K562 (cell line): ENCODE results near the gene METTL14. TPM values are rescaled to one million over a fixed set of nuclear protein-coding genes. Genes with fewer than 3 reads are reported as not detected.

Experiments used
- ATAC-seq: fragments of 200-7000 bp; cut with Tn5 transposase; 3 replicates; pipeline ENCODE4 v1.9.1; 2020; ENCODE audit warnings: moderate library complexity
- BruUV-seq: library from RNA; stranded (reverse); fragments of 400-500 nt; replicated peaks from 2 replicates; lab custom pipeline; 2021; lab: Mats Ljungman, UMichigan
- CTCF ChIA-PET: fragments of 300-600 bp; formaldehyde crosslinking; extraction: SDS; loops from one replicate; lab custom pipeline; 2021; ENCODE audit warnings: low intra/inter-chr PET ratio; lab: Yijun Ruan, JAX
- POLR2A ChIA-PET: fragments of 300-600, 350-650 bp; sonication (Branson Sonifier 250); formaldehyde crosslinking; extraction: SDS; loops from one replicate; lab custom pipeline; 2021; ENCODE audit warnings: antibody characterized with exemption, inconsistent platforms; lab: Yijun Ruan, JAX
- DNase-seq, 4 experiments: peaks; one replicate each; pipeline versions ENCODE4 v3.0.0 to v3.0.0-alpha.2; 2011 to 2018; ENCODE audit warnings: low spot score in 3 of 4, mixed read lengths in 3 of 4; ENCODE audit errors: extremely low read depth in 1 of 4
- FAIRE-seq: peaks from 2 replicates; lab custom pipeline; 2011; peaks lifted over from hg19 to GRCh38; lab: Jason Lieb, UNC
- H2AFZ ChIP-seq: 2 replicates; pipeline ENCODE4 v1.6.0; 2011; ENCODE audit warnings: low read depth, low read length, control low read depth, inconsistent platforms
- H3K27ac ChIP-seq: fragments of 200-600 bp; 3 replicates; pipeline ENCODE4 v1.8.0; 2011; ENCODE audit warnings: low read depth, mild to moderate bottlenecking, control low read depth, inconsistent platforms, low read length, moderate library complexity, mixed read lengths; ENCODE audit errors: extremely low read depth
- H3K27me3 ChIP-seq, 2 experiments: fragments of 300-600 bp in 1 of 2; 2 replicates in 1 of 2; 3 replicates in 1 of 2; pipeline versions ENCODE4 v1.6.0 to v1.8.0; 2011; ENCODE audit warnings: inconsistent platforms in 2 of 2, low read length in 2 of 2, mild to moderate bottlenecking in 1 of 2, mixed read lengths in 1 of 2, moderate library complexity in 1 of 2; ENCODE audit not compliant: control insufficient read depth in 2 of 2, insufficient read depth in 2 of 2
- H3K36me3 ChIP-seq: fragments of 300-600 bp; 3 replicates; pipeline ENCODE4 v1.8.0; 2011; ENCODE audit warnings: mild to moderate bottlenecking, low read length, inconsistent platforms; ENCODE audit not compliant: control insufficient read depth, insufficient read depth
- H3K4me1 ChIP-seq, 2 experiments: fragments of 200-600 bp in 1 of 2; replicated peaks in 1 of 2; 2 replicates in 1 of 2; 3 replicates in 1 of 2; pipeline versions ENCODE4 v1.5.1 to v1.8.0; 2011; ENCODE audit warnings: inconsistent platforms in 2 of 2, low read length in 2 of 2, mild to moderate bottlenecking in 1 of 2, mixed read lengths in 1 of 2, moderate library complexity in 1 of 2; ENCODE audit not compliant: control insufficient read depth in 2 of 2, insufficient read depth in 2 of 2
- H3K4me2 ChIP-seq: 2 replicates; pipeline ENCODE4 v1.6.1; 2011; ENCODE audit warnings: low read length, control low read depth, inconsistent platforms, mixed read lengths; ENCODE audit not compliant: insufficient read depth
- H3K4me3 ChIP-seq: fragments of 200-600 bp; sonication (generic), shearing (Covaris generic); 2 replicates; pipeline ENCODE4 v1.5.1; 2016; ENCODE audit warnings: control low read depth, inconsistent platforms
- H3K79me2 ChIP-seq: fragments of 200-600 bp; 3 replicates; pipeline ENCODE4 v1.8.0; 2011; ENCODE audit warnings: low read length, inconsistent platforms; ENCODE audit not compliant: control insufficient read depth, insufficient read depth
- H3K9ac ChIP-seq, 2 experiments: 2 replicates each; pipeline versions ENCODE4 v1.6.0 to v1.6.1; 2011; ENCODE audit warnings: low read depth in 2 of 2, low read length in 2 of 2, control low read depth in 1 of 2, inconsistent platforms in 1 of 2, mild to moderate bottlenecking in 1 of 2, mixed read lengths in 1 of 2; ENCODE audit not compliant: insufficient read depth in 1 of 2
- H3K9me1 ChIP-seq: one replicate; pipeline ENCODE4 v1.6.0; 2011; ENCODE audit warnings: inconsistent platforms, mild to moderate bottlenecking, low read length, moderate library complexity; ENCODE audit not compliant: control insufficient read depth, insufficient read depth
- H3K9me3 ChIP-seq: replicated peaks from 2 replicates; pipeline ENCODE4 v1.5.1; 2011; ENCODE audit warnings: low read depth, low read length, inconsistent platforms; ENCODE audit not compliant: control insufficient read depth, insufficient read depth
- H4K20me1 ChIP-seq: replicated peaks from 2 replicates; pipeline ENCODE4 v1.6.1; 2011; ENCODE audit warnings: low read length, inconsistent platforms, mixed read lengths; ENCODE audit not compliant: control insufficient read depth, insufficient read depth
- MITF ChIP-seq: IDR thresholded peaks from 2 replicates; pipeline ENCODE4 v1.6.1; 2014; ENCODE audit warnings: antibody characterized with exemption
- NR2C1 ChIP-seq, 2 experiments: fragments of 450-650 bp; IDR thresholded peaks; 2 replicates each; pipeline ENCODE4 v1.6.1; 2017; ENCODE audit warnings: mild to moderate bottlenecking in 2 of 2, antibody characterized with exemption in 1 of 2, inconsistent platforms in 1 of 2, missing compliant biosample characterization in 1 of 2, missing genetic modification characterization in 1 of 2
- ZNF121 ChIP-seq: sonication (generic); formaldehyde crosslinking; conservative IDR thresholded peaks from 2 replicates; pipeline ENCODE4 v1.8.0; 2022; ENCODE audit warnings: missing genetic modification reagents
- ZNF263 ChIP-seq: sonication (generic); formaldehyde crosslinking; IDR thresholded peaks from 2 replicates; pipeline ENCODE4 v1.8.0; 2022; ENCODE audit warnings: mild to moderate bottlenecking, missing genetic modification reagents, borderline replicate concordance
- ZNF766 ChIP-seq: fragments of 200-800 bp; sonication (Bioruptor generic); conservative IDR thresholded peaks from 2 replicates; pipeline ENCODE4 v1.6.1; 2016; ENCODE audit warnings: missing genetic modification characterization, missing compliant biosample characterization
- WGBS: fragments of 100-300 bp; shearing (Covaris generic); methylation state at CpG from one replicate; pipeline ENCODE4 v1.1.6; 2016; ENCODE audit warnings: low coverage, mixed read lengths; ENCODE audit not compliant: insufficient coverage; ENCODE audit errors: missing lambda C conversion rate; 5-methylcytosine and 5-hydroxymethylcytosine counted together
- in situ Hi-C: fragments of 300-500 bp; cut with MboI; formaldehyde crosslinking; loops from 4 replicates; pipeline ENCODE4 v1.15.0; 2018; ENCODE audit warnings: inconsistent platforms, mixed read lengths
- intact Hi-C: fragments of 100-400 bp; cut with micrococcal nuclease; formaldehyde crosslinking; loops from 2 replicates; pipeline ENCODE4 v1.14.2; 2022
- polyA plus RNA-seq, 8 experiments: library from polyadenylated mRNA; depleted of rRNA in 4 of 8; stranded (reverse) in 5 of 8; unstranded in 3 of 8; fragments of >200 nt; fragmentation: Nextera tagmentation in 2 of 8; fragmentation: Illumina TruSeq in 1 of 8; extraction: Ambion mirVana in 2 of 8; extraction: Trizol in 1 of 8; gene quantifications; 2 replicates each; pipeline versions ENCODE4 v1.2.1 to v1.2.3, GENCODE V29; 2011 to 2014; ENCODE audit warnings: inconsistent platforms in 1 of 8, missing spikeins in 1 of 8
- total RNA-seq, 7 experiments: library from RNA; depleted of rRNA in 6 of 7; stranded (reverse); fragments of >200 nt in 6 of 7; fragmentation: Illumina TruSeq in 2 of 7; extraction: Trizol in 2 of 7; gene quantifications; 2 replicates each; pipeline versions ENCODE4 v1.2.1 to v1.2.3, GENCODE V29; 2011 to 2021; ENCODE audit warnings: low replicate concordance in 1 of 7
- TF ChIP-seq, protein P1 (sequence below): fragments of 450-650 bp; IDR thresholded peaks from 2 replicates; pipeline ENCODE4 v1.6.1; 2018; ENCODE audit warnings: mild to moderate bottlenecking, low read depth; ENCODE audit not compliant: partially characterized antibody
- TF ChIP-seq, protein P2 (sequence below): fragments of 450-650 bp; IDR thresholded peaks from 2 replicates; pipeline ENCODE4 v1.6.1; 2016; ENCODE audit warnings: antibody characterized with exemption
- TF ChIP-seq, protein P3 (sequence below): sonication (generic); formaldehyde crosslinking; IDR thresholded peaks from 2 replicates; pipeline ENCODE4 v1.4.0; 2020; ENCODE audit warnings: mild to moderate bottlenecking, missing genetic modification reagents

METTL14 gene
- total and polyA plus RNA-seq, 9 of the 15 experiments (the other 6 are each of a cell fraction or from before 2014, with no cell fraction given), result 16.7 to 42.4 (median 27.7) TPM

- CTCF ChIA-PET, result no interaction called here
- POLR2A ChIA-PET, result no interaction called here
- no peaks in the 10 kb centered on the region for H3K9me1 ChIP-seq
- no TSS peak for BruUV-seq
- no peak for ATAC-seq
- no peak overlapping the region for H3K9ac ChIP-seq
- H3K36me3 ChIP-seq, result peaks cover 45% of the 10 kb centered on the region; the same call in 2 of the 3 replicates
- no peaks in the 10 kb centered on the region for H3K79me2 ChIP-seq
- no peak overlapping the region for H2AFZ ChIP-seq
- H3K4me3 ChIP-seq, result no peak overlapping the region
- no peaks in the 10 kb centered on the region for H3K4me1 ChIP-seq
- TF ChIP-seq NR2C1 (IDR thresholded peaks at IDR 0.05), result no peak
- TF ChIP-seq NR2C1 (tag; IDR thresholded peaks at IDR 0.05), result no peak
- no peak for TF ChIP-seq ZNF121 (CRISPR knock-in tag)
- TF ChIP-seq, protein P1, sequence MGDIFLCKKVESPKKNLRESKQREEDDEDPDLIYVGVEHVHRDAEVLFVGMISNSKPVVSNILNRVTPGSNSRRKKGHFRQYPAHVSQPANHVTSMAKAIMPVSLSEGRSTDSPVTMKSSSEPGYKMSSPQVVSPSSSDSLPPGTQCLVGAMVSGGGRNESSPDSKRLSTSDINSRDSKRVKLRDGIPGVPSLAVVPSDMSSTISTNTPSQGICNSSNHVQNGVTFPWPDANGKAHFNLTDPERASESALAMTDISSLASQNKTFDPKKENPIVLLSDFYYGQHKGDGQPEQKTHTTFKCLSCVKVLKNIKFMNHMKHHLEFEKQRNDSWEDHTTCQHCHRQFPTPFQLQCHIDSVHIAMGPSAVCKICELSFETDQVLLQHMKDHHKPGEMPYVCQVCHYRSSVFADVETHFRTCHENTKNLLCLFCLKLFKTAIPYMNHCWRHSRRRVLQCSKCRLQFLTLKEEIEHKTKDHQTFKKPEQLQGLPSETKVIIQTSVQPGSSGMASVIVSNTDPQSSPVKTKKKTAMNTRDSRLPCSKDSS, result no peak
- H3K4me2 ChIP-seq, result no peak overlapping the region
- FAIRE-seq, result no peak
- no peaks in the 10 kb centered on the region for H3K27me3 ChIP-seq
- in situ Hi-C loops (no loop called here), intact Hi-C loops (no loop called here)
- H3K27ac ChIP-seq, result no peak overlapping the region
- no peaks in the 10 kb centered on the region for H3K9me3 ChIP-seq
- no peaks in the 10 kb centered on the region for H4K20me1 ChIP-seq
- no peak for DNase-seq
Measured at GRCh38 chr4:118736900-118737299, 51.7 kb downstream of the METTL14 start.

GRCh38 chr4:118738090-118738489 lies 52.9 kb downstream of the METTL14 start:
- ChIA-PET CTCF (no interaction called here), POLR2A (interaction anchor here (0.8 kb wide), 1 partner anchor 625 kb away, joined by 3 read pairs; no protein-coding TSS in a partner anchor)
- FAIRE-seq, result no peak
- no peak for DNase-seq
- 58% methylated on average over 3 of the region's 3 CpGs for WGBS
- no peak for ATAC-seq
- intact Hi-C loops (no loop called here), in situ Hi-C loops (no loop called here)
- no peak overlapping the region for H3K4me2 ChIP-seq
- no peaks in the 10 kb centered on the region for H3K9me3 ChIP-seq
- no peak overlapping the region for H3K4me3 ChIP-seq
- H2AFZ ChIP-seq, result no peak overlapping the region
- peaks cover 40% of the 10 kb centered on the region; the same call in 2 of the 3 replicates for H3K36me3 ChIP-seq
- no peak overlapping the region for H3K9ac ChIP-seq
- H3K9me1 ChIP-seq, result no peaks in the 10 kb centered on the region
- no TSS peak for BruUV-seq
- H3K4me1 ChIP-seq, result no peaks in the 10 kb centered on the region
- H3K27me3 ChIP-seq, result no peaks in the 10 kb centered on the region
- H3K27ac ChIP-seq, result no peak overlapping the region
- H4K20me1 ChIP-seq, result no peaks in the 10 kb centered on the region
- no peaks in the 10 kb centered on the region for H3K79me2 ChIP-seq
- TF ChIP-seq, protein P2, sequence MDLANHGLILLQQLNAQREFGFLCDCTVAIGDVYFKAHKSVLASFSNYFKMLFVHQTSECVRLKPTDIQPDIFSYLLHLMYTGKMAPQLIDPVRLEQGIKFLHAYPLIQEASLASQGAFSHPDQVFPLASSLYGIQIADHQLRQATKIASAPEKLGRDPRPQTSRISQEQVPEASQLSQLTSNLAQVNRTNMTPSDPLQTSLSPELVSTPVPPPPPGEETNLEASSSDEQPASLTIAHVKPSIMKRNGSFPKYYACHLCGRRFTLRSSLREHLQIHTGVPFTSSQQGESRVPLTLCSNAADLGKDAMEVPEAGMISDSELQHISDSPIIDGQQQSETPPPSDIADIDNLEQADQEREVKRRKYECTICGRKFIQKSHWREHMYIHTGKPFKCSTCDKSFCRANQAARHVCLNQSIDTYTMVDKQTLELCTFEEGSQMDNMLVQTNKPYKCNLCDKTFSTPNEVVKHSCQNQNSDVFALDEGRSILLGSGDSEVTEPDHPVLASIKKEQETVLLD, result no peak
- TF ChIP-seq, protein P3, sequence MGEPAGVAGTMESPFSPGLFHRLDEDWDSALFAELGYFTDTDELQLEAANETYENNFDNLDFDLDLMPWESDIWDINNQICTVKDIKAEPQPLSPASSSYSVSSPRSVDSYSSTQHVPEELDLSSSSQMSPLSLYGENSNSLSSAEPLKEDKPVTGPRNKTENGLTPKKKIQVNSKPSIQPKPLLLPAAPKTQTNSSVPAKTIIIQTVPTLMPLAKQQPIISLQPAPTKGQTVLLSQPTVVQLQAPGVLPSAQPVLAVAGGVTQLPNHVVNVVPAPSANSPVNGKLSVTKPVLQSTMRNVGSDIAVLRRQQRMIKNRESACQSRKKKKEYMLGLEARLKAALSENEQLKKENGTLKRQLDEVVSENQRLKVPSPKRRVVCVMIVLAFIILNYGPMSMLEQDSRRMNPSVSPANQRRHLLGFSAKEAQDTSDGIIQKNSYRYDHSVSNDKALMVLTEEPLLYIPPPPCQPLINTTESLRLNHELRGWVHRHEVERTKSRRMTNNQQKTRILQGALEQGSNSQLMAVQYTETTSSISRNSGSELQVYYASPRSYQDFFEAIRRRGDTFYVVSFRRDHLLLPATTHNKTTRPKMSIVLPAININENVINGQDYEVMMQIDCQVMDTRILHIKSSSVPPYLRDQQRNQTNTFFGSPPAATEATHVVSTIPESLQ (CRISPR knock-in tag), result no peak
- no peak for TF ChIP-seq ZNF766
- TF ChIP-seq MITF, result no peak
- no peak for TF ChIP-seq ZNF263 (CRISPR knock-in tag)
